Progenitor cell of endocrine pancreas (in vitro differentiated cells): ENCODE results near the gene GLG1. TPM values are rescaled to one million over a fixed set of nuclear protein-coding genes. Genes with fewer than 3 reads are reported as not detected.
"Not testable (repeated sequence)": the region's sequence is repeated elsewhere in the genome, so short reads cannot be mapped to it uniquely, and the experiment has no call there.

Experiments used
- DNase-seq: peaks from one replicate; pipeline ENCODE4 v3.0.0; 2021; ENCODE audit warnings: low spot score; ENCODE audit not compliant: unreplicated experiment
- H3K27ac Mint-ChIP-seq: 2 replicates; pipeline ENCODE4 v1.8.0; 2021; ENCODE audit warnings: mild to moderate bottlenecking, moderate library complexity, mixed read lengths
- H3K27me3 Mint-ChIP-seq: 2 replicates; pipeline ENCODE4 v1.8.0; 2021; ENCODE audit warnings: mixed read lengths
- H3K36me3 Mint-ChIP-seq: 2 replicates; pipeline ENCODE4 v1.8.0; 2022; ENCODE audit warnings: mixed read lengths; ENCODE audit not compliant: insufficient read depth
- H3K4me1 Mint-ChIP-seq: 2 replicates; pipeline ENCODE4 v1.8.0; 2021; ENCODE audit warnings: low read depth, mixed read lengths
- H3K4me3 Mint-ChIP-seq: 2 replicates; pipeline ENCODE4 v1.8.0; 2021; ENCODE audit warnings: low read depth, mild to moderate bottlenecking, moderate library complexity, mixed read lengths
- H3K9me3 Mint-ChIP-seq: 2 replicates; pipeline ENCODE4 v1.8.0; 2021; ENCODE audit warnings: low read depth, mixed read lengths
- CTCF ChIP-seq: fragments of 200-600 bp; sonication (generic); IDR thresholded peaks from one replicate; pipeline ENCODE4 v1.5.0; 2021; ENCODE audit warnings: antibody characterized with exemption, mild to moderate bottlenecking; ENCODE audit not compliant: unreplicated experiment
- total RNA-seq: library from RNA; stranded (reverse); gene quantifications from 2 replicates; pipeline ENCODE4 v1.2.1, GENCODE V29; 2021

GLG1 gene
- total RNA-seq, 1 donor from 2014 or later: 173 TPM

GRCh38 chr16:74521691-74522090, 85.2 kb downstream of the GLG1 start:
- TF ChIP-seq CTCF: no peak
- Mint-ChIP-seq H3K27ac (peak overlapping the region; percentile 70), H3K9me3 (peaks cover 23% of the 10 kb centered on the region), H3K27me3 (no peaks in the 10 kb centered on the region), H3K36me3 (peaks cover 31% of the 10 kb centered on the region), H3K4me3 (no peak overlapping the region), H3K4me1 (peaks cover 13% of the 10 kb centered on the region)
- no peak for DNase-seq

- not testable (repeated sequence) for DNase-seq, H3K27me3 Mint-ChIP-seq, H3K4me3 Mint-ChIP-seq, H3K27ac Mint-ChIP-seq
- peaks cover 13% of the 10 kb centered on the region for H3K4me1 Mint-ChIP-seq
- H3K9me3 Mint-ChIP-seq: peaks cover 21% of the 10 kb centered on the region
- H3K36me3 Mint-ChIP-seq: peaks cover 32% of the 10 kb centered on the region
Observed at GRCh38 chr16:74518934-74519333, 88.0 kb downstream of the GLG1 start.

- no peak for TF ChIP-seq CTCF
- Mint-ChIP-seq H3K27ac (no peak overlapping the region), H3K4me1 (peaks cover 19% of the 10 kb centered on the region), H3K4me3 (no peak overlapping the region), H3K9me3 (peaks cover 25% of the 10 kb centered on the region), H3K27me3 (no peaks in the 10 kb centered on the region), H3K36me3 (peaks cover 39% of the 10 kb centered on the region)
- no peak for DNase-seq
Observed at GRCh38 chr16:74511961-74512360, 95.0 kb downstream of the GLG1 start.

GRCh38 chr16:74505011-74505410, 101.9 kb downstream of the GLG1 start:
- Mint-ChIP-seq H3K9me3 (no peaks in the 10 kb centered on the region), H3K27me3 (no peaks in the 10 kb centered on the region), H3K36me3 (peaks cover 17% of the 10 kb centered on the region), H3K4me1 (peaks cover 15% of the 10 kb centered on the region), H3K4me3 (no peak overlapping the region), H3K27ac (peak overlapping the region; percentile 76)
- no peak for TF ChIP-seq CTCF
- DNase-seq: no peak

GRCh38 chr16:74503412-74503811, 103.5 kb downstream of the GLG1 start:
- H3K27ac Mint-ChIP-seq: no peak overlapping the region
- H3K27me3 Mint-ChIP-seq: no peaks in the 10 kb centered on the region
- TF ChIP-seq CTCF: no peak
- DNase-seq: no peak
- peaks cover 16% of the 10 kb centered on the region for H3K36me3 Mint-ChIP-seq
- H3K9me3 Mint-ChIP-seq: no peaks in the 10 kb centered on the region
- no peak overlapping the region for H3K4me3 Mint-ChIP-seq
- H3K4me1 Mint-ChIP-seq: peaks cover 10% of the 10 kb centered on the region
